Breast epithelium (tissue), 3 donors: ENCODE data around the gene PLPP7.

ENCODE experiments used
- CTCF ChIP-seq, 3 donors: fragments of 450-650 bp; IDR thresholded peaks; one replicate each; pipeline ENCODE4 v1.5.1; 2016 to 2017; ENCODE audit warnings: antibody characterized with exemption in 3 of 3, mild to moderate bottlenecking in 3 of 3, moderate library complexity in 3 of 3
- POLR2A ChIP-seq: fragments of 450-650 bp; IDR thresholded peaks from one replicate; pipeline ENCODE4 v1.6.1; 2016; ENCODE audit warnings: antibody characterized with exemption, mild to moderate bottlenecking, moderate library complexity

- TF ChIP-seq CTCF (IDR thresholded peaks at IDR 0.05) (peak; percentile 73 to 93 (median 88)), POLR2A (no peak)
Observed at GRCh38 chr9:131349881-131350563, 60.5 kb downstream of the PLPP7 start.
